CD4-positive, alpha-beta T cell treated with Interleukin-21 for 1 hour (primary cell): ENCODE measurements around the gene POLA1.
"Not testable (repeated sequence)": the region's sequence is repeated elsewhere in the genome, so short reads cannot be mapped to it uniquely, and the experiment has no call there.

ENCODE experiments used
- DNase-seq: peaks from one replicate; pipeline ENCODE4 v3.0.0-alpha.2; 2020

The POLA1 gene

DNA sequence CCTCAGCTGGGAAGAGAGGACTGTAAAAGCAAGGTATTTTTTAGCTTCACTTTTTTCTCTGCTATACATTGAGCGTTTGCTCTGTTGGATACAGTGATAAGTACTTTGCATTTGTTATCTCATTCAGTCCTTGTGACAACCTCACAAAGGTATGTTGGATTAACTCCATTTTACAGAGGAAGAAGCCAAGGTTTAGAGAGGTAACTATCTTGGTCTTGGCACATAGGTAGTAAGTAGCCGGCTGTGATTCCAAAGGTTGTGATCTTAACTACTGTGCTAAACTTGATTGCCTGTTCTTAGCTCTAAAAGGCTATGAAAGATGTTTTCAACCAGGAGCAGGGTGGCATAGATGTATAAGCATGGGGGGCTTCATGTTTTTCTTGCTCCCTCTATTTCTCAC, 134.4 kb downstream of the POLA1 start:
- DNase-seq: no peak

DNA sequence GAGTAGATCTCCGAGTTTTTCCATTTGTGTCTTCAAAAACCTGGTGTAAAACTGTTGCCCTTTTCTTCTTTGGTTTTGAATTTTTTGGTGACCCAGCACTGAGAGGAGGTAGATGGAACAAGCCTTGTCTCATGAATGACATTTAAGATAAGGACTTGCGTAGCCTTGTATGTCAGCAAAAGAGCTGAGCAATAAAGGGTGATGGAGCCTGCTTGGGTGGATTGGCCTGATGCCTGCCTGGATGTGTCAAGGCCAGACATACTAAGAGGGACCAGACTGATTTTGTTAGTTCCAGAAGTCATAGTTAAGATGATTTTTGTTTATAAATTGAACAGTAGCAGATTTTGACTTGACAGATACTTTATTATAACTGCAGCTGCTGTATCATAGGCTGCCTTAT, 134.9 kb downstream of the POLA1 start:
- no peak for DNase-seq

DNA sequence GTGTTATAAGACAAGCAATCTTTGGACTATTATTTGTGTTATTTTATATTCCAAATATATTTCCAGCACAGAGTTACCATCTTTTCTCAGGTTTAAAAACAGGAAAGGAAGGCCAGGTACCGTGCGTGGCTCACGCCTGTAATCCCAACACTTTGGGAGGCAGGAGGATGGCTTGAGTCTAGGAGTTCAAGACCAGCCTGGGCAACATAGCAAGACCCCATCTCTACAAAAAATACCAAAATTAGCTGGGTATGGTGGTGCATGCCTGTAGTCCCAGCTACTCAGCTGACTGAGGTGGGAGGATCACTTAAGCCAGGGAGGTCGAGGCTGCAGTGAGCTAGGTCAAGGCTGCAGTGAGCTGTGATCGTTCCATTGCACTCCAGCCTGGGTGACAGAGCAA, 140.0 kb downstream of the POLA1 start:
- no peak for DNase-seq

DNA sequence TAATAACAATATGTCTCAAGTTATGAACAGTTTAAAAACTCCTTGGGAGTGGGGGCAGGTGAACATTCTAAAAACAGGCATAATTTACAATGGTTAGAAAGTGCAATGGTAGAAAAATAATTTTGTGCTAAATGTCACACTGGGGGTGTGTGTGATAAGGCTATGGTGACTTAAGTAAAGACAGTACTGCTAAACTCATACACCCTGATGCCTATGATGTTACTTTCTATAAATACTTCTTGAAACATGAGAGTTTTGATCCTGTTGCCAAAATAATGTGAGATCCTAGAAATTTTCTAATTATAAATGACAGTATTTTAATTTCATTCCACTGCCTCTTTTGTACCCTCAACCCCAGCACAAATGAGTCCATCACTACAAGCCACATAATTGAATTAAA, 144.2 kb downstream of the POLA1 start:
- no peak for DNase-seq

DNA sequence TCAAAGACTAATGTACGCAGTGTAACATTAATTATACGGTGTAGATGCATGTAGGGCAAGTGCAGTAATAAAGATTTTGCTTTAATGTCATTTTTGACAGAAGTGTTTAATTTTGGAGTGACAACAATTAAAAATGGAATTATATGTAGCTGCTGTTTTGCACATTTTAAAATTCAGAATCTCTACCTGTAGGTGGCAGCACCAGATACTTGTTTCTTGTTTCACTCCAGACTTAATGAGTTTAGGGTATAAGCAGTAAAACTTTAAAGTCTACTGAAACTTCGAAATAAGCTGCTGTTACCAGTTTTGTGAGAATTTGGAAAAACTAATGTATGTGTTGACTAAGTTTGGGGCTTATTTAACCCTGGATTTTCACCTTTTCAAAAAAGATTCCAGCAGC, 144.9 kb downstream of the POLA1 start:
- peak; percentile 27 for DNase-seq

DNA sequence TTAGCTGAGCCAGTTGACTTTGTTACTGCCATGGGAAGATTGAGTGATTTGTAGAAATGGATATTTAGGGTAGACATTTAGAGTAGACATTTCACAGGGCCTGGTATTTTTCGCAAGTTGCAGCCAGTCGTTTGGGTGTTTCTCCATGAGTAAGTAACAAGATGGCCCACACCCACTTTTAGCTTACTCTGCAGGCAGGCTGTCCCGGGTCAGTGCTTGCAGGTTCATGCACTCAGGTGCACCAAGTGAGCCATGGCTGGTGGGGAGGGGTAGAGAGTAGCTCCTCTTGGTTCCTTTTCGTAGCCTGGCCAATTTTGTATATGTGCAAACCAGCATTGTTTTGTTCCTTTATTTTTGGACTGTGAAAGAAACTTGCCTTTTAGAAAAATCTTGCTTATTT, 145.6 kb downstream of the POLA1 start:
- DNase-seq: no peak

DNA sequence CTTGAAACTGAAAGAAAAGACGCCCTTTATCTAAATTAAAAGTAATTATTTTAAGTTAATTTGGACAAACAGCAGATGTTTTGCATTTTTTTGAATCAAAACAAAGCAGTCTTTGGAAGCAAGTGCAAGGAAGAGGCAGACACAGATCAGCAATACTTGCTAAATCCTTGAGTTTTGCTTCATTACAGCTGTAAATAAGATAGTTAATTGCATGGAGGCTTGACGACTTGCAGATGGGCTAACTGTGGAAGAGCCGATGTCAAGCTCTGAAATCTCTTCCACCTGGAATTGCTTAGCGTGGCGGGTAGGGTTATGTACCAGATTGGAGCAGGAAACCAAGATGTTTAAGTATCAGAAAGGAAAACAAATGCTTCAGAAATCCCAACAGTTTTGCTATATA, 148.8 kb downstream of the POLA1 start:
- DNase-seq: no peak

DNA sequence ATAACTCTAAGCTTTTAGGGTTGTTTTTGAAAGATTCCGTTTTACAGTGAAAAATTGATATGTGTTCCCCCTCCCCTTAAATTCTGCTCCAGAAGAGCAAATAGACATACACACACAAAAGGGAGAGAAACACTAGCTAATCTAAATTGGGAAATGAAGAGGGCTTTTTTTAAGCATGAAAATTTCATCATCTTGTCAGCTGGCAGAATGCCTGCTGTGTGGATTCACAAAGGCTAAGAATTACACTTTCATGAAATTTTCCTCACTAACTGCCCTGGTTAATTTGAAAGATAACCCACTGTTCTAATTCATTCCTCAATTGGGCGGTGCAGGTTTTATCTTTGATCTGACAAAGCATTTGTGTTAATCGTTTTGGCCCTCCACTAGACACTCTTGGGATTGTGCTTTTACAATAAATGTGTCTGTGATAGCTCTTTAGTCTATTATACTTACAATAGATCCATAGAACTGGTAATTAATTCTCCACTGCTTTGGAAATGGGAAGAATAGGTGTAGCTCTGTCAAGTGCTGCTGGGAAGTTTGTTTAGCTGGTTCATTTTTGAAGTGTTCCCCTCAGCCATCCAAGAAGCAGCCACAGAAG, 152.9 kb downstream of the POLA1 start:
- no peak for DNase-seq

DNA sequence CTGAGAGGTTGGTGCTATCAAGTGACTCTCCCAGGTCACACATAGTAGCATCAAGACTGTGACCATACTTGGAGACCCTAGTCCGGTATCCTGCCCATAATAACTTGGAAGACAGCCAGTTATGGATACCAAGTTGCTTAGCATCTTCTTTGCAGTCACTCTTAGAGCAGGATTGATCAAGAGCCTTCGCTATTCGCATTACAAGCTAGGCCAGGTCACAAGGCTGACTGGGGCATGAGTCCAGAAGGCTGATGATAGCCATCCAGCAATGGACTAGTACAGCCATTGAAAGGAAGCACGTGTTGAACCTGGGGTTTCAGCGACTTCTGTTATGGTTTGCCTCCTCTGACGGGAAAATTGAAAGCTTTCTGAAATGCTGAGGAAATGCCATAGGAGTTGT, 157.6 kb downstream of the POLA1 start:
- no peak for DNase-seq

DNA sequence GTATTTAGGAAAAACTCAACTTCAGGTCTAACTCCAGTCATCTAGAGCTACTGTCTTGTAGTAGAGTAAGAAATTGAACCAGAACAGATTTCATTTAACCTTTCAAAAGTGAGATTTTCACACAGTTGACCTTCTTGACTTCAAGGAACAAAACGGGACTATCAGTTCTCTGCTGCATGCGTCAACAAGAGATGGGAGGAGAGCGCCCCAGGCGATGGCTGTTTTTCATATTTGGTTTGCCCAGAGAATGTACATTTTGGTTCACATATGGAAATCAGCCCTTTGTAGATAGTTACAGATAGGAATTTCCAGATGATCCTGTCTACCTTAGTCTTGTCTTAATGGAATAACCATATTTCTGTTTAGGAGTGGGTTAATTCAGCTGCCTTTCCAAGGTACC, 158.1 kb downstream of the POLA1 start:
- DNase-seq: no peak

DNA sequence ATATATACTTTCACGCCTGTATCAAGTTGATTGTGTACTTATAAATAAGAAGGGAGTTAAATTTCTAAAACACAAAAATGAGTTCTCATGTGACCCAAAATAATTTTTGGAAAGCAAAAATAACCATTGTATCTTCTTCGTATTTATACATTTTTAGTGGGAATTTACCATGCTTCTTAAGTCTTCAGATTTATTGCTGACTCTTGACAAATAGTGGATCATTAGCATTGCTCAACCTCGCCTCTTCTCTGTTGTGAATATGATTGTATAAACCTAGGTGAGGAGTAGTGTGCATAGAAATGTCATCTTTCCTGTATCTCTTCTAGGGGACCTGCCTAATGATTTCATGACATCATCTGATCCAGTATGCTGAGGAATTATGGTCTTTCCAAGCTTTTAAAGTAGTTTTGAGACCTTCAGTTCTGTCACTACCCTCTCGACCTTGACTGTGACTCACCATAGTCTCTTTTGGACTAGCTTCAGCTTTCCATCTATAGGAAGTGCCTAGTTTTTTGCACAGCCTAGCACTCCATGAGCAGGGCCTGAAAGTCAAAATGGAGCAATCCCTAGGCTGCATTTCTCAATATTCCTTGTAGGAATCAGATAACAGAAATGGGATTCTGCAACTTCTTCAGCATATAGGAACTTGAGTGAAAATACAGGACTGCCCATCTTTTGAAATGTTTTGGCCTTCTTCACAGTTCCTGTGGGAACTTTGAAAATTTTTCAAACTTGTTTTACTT, 164.5 kb downstream of the POLA1 start:
- no peak for DNase-seq

DNA sequence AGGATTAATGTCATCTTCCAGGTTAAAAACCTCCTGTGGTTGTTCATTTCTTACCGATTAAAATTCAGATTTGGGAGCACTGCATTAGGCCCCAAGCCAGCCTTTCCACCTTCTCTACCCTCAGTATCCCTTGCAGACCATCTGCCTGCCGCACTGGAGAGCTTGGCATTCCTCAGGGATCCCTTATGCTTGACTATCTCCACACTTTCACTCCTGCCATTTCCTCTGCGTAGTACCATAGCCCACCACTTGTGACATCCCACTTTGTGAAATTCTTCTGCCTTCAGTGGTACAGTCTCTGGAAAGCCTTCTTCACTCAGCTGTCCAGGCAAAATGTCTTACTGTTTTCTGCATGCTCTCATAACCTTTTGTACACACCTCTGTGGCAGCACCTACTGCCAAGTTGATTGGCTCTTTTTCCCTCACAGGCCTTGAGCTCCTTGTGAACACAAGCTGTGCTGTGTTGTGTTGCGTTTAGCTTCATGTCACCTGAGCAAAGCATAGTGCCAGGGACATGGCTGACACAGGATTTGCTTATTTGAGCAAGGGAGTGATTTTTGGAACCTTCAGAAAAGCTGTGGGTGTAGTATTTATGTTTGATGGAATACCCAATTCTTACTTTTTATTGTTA, 165.6 kb downstream of the POLA1 start:
- no peak for DNase-seq

DNA sequence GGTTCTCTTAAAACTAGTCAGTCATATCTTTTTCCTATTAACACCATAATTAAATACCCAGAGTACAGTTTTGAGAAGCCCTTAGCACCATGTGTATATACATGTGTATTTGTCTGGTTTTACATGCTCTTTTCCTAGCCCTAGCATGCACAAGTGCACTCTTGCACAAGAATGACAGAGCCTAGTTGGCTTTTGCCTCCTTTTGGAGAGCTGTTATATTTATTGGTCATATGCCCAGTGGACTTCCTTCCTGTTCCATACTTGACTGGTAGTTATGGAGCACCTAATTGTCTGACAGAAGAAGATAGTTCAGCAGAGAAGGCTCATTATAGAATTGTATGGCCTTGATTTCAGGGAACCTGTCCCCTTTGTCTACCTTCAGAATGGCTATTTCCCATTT, 166.4 kb downstream of the POLA1 start:
- DNase-seq: no peak

DNA sequence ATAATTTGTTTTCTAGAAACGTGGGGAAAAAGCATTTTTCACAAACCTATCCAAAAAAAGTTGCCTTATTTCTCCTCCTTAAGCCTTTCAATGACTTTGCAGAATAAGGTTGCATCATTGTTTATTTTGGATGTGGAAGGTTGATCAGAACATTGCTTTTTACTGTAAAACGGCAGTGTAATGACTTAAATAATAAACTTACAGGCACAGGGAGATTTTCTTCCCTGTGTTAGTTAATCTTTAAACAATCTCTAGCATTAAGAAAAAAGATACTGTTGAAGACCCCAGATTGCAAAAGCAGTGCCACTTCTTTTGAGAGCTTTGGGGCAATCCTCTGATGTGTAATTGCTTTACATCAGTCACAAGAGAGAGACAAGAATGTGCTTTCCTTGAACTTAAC, 168.6 kb downstream of the POLA1 start:
- no peak for DNase-seq

DNA sequence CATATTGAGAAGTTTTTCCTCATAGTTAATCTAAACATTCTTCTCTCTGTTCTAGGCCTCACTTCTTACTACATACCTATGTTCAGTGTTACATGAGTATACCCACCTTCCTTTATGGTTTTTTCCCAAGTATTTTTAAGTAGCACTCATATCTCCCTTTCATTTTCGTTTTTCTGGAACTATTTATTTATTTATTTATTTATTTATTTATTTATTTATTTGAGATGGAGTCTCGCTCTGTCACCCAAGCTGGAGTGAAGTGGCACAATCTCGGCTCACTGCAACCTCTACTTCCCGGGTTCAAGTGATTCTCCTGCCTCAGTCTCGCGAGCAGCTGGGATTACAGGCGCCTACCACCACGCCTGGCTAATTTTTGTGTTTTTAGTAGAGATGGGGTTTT, 170.1 kb downstream of the POLA1 start:
- DNase-seq: not testable (repeated sequence)

DNA sequence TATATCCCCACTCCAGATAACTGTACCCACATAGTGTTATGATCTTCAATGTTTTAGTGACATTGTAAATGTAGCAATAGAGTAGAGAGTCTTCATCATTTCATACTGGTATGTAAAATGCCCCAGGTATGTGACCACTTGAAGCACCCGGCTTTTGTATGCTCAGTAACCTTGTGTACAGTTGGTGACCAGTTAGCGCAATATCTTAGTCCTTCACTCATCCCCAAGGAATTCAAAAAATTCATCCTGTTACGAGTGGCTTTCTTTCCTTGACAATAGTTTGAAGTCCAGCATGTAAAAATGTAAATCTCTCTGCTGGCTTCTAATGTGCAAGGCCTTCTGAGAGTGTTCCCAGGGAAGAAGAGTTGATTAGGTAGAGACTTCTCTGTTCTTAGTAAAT, 176.4 kb downstream of the POLA1 start:
- no peak for DNase-seq

DNA sequence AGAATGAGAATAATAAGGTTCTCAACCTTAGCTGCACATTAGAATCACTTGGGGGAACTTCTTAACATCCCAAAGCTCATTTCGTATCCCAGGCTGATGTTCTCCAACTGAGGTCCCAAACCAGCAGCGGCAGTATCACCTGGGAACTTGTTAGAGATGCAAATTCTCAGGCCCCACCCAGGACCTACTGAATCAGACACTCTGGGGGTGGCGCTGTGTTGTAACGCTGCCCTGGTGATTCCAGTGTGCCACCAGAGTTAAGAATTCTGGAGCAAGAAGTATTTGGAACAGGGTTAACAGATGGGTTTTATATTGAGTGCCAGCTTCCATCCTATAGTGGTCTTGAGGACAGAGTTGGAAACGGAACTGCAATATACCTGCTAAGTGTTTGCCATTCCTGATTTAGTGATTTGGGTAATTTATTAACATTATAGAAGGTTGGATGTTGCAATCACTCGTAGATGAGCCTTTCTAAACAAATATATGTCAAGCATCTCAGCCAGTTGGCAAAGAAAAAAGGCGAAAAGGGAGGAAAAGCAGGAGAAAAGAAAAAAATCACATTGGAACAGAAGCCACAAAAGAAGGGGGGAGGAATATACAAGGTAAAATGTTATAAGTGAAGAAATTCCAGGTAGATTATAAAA, 181.0 kb downstream of the POLA1 start:
- no peak for DNase-seq

DNA sequence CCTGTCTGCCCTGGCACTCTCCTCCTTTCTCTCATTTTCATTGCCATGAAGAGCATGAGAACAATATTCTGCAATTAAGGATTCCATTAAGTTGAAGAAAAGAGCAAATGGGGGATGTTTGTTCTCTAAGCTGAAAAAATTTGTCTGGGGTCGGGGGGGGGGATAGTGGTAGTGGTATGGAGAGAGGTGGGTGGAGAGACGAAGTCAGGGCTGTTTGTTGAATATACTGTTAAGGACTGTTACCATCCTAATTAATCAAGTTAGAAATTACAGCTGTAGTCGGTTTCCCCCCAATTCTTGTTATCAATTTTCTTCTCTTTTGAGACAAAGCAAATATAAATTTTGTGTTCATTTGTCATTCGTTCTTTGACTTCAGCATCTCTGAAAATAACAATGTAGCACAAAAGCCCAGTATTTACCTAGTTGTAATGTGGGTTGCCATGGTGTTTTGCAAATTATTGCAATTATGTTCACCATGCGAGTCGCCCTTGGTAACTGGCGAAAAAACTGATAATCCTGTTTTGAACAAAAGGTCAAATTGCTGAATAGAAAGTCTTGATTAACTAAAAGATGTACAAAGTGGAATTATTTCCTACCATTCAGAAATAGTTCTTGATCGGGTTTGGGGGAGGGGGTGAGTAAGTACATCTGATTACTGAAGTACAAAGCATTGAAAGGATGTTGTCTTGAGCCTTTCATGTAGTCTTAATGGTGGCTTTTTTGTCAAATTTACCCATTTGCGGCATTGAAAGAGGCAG, 183.0 kb downstream of the POLA1 start:
- DNase-seq: no peak

DNA sequence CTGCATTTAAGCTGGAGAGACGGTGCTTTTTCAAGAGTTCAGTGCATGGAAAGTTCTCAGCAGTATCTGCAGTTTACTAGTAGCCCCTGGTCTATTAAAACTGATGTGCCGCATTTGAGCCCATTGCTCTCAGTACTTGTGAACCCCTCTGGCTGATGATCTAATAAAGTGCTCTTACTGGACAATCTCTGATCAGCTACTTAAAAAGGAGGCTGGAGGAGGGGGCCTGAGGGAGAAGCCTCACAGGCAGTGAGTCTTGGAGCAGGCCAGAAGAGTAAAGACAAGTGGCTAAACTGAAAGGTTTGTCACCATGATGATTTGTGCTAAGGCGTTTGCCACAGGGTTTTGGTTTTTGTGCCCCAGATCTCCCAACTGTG, 183.6 kb downstream of the POLA1 start:
- no peak for DNase-seq

DNA sequence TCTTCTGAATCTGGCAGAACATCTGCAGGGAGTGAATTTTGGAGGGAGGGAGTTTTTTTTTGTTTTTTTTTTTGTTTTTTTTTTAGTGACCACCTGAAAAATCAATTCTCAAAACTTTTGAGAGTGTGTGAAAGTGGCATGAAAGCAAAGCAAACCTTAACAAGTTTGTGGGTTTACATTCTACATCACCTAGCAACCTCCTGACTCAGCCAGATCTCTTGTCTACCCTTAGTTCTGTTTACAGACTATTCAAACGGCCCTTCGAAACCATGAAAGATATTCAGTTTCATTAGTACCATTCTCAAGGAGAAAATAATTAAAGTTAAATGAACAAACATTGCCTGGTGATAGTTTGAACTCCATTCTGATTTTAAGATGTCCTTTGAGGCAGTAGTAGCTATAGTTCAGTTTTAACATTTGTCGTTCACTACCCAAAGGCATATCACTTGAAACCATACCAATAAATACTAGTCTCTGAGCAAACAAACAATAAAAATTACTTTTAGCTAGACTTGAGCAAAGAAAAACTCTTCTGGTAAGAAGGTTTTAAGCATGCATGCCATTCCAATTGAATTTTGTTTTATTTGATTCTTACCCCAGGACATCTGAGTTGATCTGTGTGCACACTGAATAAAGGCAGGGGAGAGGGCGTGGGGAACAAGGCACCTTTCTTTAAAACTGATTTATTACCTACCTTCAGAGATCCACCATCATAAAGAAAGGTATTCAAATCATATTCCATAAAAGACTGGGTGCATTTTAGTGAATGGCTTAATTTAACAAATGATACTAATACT, 184.3 kb downstream of the POLA1 start:
- DNase-seq: no peak

DNA sequence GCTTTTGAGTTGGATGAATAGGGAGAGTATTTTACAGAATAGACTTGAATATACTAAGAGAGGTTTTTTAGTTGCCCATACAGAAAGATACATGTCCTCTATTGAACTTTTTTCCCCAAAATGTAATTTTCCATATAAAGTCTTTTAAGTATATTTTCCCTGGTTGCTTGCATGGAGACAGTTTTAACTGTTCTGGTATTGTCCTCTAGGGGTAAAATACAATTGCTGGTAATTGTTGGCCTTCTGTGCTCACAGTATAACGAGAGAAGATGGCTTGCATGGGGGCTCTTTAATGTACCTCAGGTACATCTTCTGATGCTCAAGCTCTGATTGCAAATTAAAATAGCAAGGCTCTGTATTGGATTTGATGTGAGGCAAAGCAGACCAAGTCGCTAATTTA, 186.0 kb downstream of the POLA1 start:
- no peak for DNase-seq

DNA sequence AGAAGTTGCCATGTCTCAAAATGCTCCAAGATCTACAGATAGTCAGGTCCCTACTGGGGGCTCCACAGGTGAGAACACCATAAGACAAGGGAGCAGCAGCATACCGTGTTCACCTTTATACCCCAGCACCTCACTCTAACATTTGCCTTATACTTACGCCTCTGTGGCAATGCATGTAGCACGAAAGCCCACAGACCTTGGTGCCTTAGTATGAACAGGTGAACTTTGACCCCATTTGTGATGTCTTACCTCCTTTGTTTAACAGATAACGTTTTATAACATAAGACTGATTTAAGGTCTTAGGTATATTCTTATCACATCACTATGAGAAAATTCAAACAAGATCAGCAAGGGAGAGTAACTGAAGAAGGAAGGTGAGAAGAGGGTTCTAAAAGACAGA, 193.2 kb downstream of the POLA1 start:
- DNase-seq: no peak

DNA sequence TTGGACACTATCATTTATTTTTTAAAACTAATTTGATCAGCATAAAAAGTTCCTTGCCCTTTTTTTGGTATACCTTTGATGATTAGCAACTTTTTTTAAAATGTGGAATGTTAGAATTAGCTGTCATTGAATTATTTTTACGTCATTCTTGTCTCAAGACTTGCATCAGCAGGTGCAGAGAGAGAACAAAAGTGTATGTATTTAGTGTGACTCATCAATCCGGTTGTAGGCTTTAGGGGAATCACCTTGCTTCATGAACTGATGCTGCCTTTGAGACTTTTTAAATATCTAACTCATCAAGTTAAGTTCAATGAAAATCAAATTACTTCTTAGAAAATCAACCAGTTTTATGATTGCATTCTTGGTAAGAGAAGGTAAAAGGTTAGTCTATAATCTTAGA, 197.0 kb downstream of the POLA1 start:
- DNase-seq: no peak
